Fibroblast of lung (primary cell): ENCODE measurements around the gene PRKCQ. TPM values are rescaled to one million over a fixed set of nuclear protein-coding genes. Genes with fewer than 3 reads are reported as not detected.

Source experiments
- DNase-seq, 2 donors: peaks; one replicate each; pipeline versions ENCODE4 v3.0.0 to v3.0.0-alpha.2; 2010; ENCODE audit warnings: low read depth in 2 of 2
- H2AFZ ChIP-seq: 2 replicates; pipeline ENCODE4 v1.5.1; 2012; ENCODE audit warnings: low read length, control low read depth, inconsistent platforms
- H3K27ac ChIP-seq: 2 replicates; pipeline ENCODE4 v1.5.1; 2011; ENCODE audit warnings: low read length, control low read depth; ENCODE audit not compliant: insufficient read depth
- H3K27me3 ChIP-seq: 2 replicates; pipeline ENCODE4 v1.5.1; 2011; ENCODE audit warnings: mild to moderate bottlenecking, low read length; ENCODE audit not compliant: control insufficient read depth, insufficient read depth
- H3K36me3 ChIP-seq: 2 replicates; pipeline ENCODE4 v1.5.1; 2011; ENCODE audit warnings: low read length; ENCODE audit not compliant: control insufficient read depth, insufficient read depth
- H3K4me1 ChIP-seq: 2 replicates; pipeline ENCODE4 v1.5.1; 2011; ENCODE audit warnings: low read length; ENCODE audit not compliant: control insufficient read depth, insufficient read depth; ENCODE audit errors: extremely low read depth
- H3K4me2 ChIP-seq: 2 replicates; pipeline ENCODE4 v1.5.1; 2011; ENCODE audit warnings: low read length, control low read depth; ENCODE audit not compliant: insufficient read depth; ENCODE audit errors: extremely low read depth
- H3K4me3 ChIP-seq, 4 experiments: fragments of 200-600 bp in 1 of 4; sonication (generic) in 1 of 4; replicated peaks in 1 of 4; 2 replicates each; pipeline ENCODE4 v1.5.1; 2011 to 2016; ENCODE audit warnings: low read length in 4 of 4, low read depth in 3 of 4, mild to moderate bottlenecking in 3 of 4, control low read depth in 2 of 4, inconsistent platforms in 1 of 4, mixed read lengths in 1 of 4; ENCODE audit not compliant: insufficient read depth in 1 of 4; ENCODE audit errors: control extremely low read depth in 1 of 4
- H3K79me2 ChIP-seq: 2 replicates; pipeline ENCODE4 v1.5.1; 2012; ENCODE audit warnings: mild to moderate bottlenecking, low read length, inconsistent platforms; ENCODE audit not compliant: control insufficient read depth, insufficient read depth
- H3K9ac ChIP-seq: 2 replicates; pipeline ENCODE4 v1.5.1; 2011; ENCODE audit warnings: mild to moderate bottlenecking, low read length, control low read depth; ENCODE audit not compliant: insufficient read depth
- H3K9me3 ChIP-seq: 2 replicates; pipeline ENCODE4 v1.5.1; 2012; ENCODE audit warnings: low read depth, low read length; ENCODE audit not compliant: control insufficient read depth, insufficient read depth
- H4K20me1 ChIP-seq: 2 replicates; pipeline ENCODE4 v1.5.1; 2011; ENCODE audit warnings: low read length; ENCODE audit not compliant: control insufficient read depth, insufficient read depth; ENCODE audit errors: extremely low read depth
- CTCF ChIP-seq, 2 donors: IDR thresholded peaks in 1 of 2; conservative IDR thresholded peaks in 1 of 2; 1 replicate in 1 of 2; 2 replicates in 1 of 2; pipeline ENCODE4 v1.5.1; 2011 to 2012; ENCODE audit warnings: low read length in 2 of 2, control low read depth in 1 of 2, inconsistent platforms in 1 of 2, low read depth in 1 of 2, mild to moderate bottlenecking in 1 of 2
- EZH2 ChIP-seq: IDR thresholded peaks from 2 replicates; pipeline ENCODE4 v1.5.1; 2012; ENCODE audit warnings: low read length, control low read depth, mild to moderate bottlenecking; ENCODE audit errors: missing control alignments
- polyA plus RNA-seq, 2 donors: library from polyadenylated mRNA; depleted of rRNA in 1 of 2; stranded (reverse) in 1 of 2; unstranded in 1 of 2; fragments of >200 nt; gene quantifications; 2 replicates each; pipeline ENCODE4 v1.2.1, GENCODE V29; 2011 to 2012; ENCODE audit warnings: missing spikeins in 1 of 2
- total RNA-seq: library from RNA; depleted of rRNA; stranded (reverse); fragments of >200 nt; gene quantifications from 2 replicates; pipeline ENCODE4 v1.2.1, GENCODE V29; 2014

The PRKCQ gene
- total and polyA plus RNA-seq, 2 donors (not counting 1 experiment from before 2014, with no cell fraction given): under 0.01 to 0.01 TPM

DNA sequence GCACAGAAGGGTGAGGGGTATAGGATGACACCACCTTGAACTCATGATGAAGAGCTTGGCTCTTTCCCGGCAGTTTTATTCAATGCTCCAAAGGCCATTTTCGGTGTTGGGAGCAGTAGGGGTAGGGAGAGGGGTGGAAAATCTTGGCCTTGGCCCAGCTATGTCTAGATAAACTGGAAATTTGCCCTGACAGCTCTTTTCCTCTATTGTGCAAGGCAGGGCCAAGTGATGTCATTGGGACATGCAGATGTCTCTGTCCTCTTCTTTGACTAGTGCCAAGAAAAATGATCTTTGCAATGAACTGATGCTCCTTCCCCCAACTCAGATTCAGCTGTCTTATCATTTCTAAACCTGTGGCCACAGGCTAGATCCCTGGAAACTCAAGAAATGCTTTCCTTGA, 27.7 kb upstream of the PRKCQ start:
- no peaks in the 10 kb centered on the region for H3K27me3 ChIP-seq
- no peaks in the 10 kb centered on the region for H3K4me1 ChIP-seq
- no peak overlapping the region for H3K4me2 ChIP-seq
- H3K27ac ChIP-seq: no peak overlapping the region
- no peak for DNase-seq
- H3K9me3 ChIP-seq: no peaks in the 10 kb centered on the region
- no peaks in the 10 kb centered on the region for H3K79me2 ChIP-seq
- H4K20me1 ChIP-seq: no peaks in the 10 kb centered on the region
- H3K36me3 ChIP-seq: no peaks in the 10 kb centered on the region
- TF ChIP-seq EZH2 (no peak), CTCF (conservative IDR thresholded peaks at IDR 0.05 in 1 of 2, IDR thresholded peaks at IDR 0.05 in 1 of 2; ENCODE audit: low read depth in 1 of 2, low read length in 2 of 2) (no peak)
- no peak overlapping the region for H3K4me3 ChIP-seq
- no peak overlapping the region for H3K9ac ChIP-seq
- H2AFZ ChIP-seq: no peak overlapping the region

GRCh38 chr10:6607182-6607581, 27.1 kb upstream of the PRKCQ start:
- no peaks in the 10 kb centered on the region for H3K36me3 ChIP-seq
- H3K4me2 ChIP-seq: no peak overlapping the region
- no peak for TF ChIP-seq EZH2
- no peak for TF ChIP-seq CTCF (conservative IDR thresholded peaks at IDR 0.05 in 1 of 2, IDR thresholded peaks at IDR 0.05 in 1 of 2; ENCODE audit: low read depth in 1 of 2, low read length in 2 of 2)

GRCh38 chr10:6603142-6604125, 23.4 kb upstream of the PRKCQ start:
- Histone ChIP-seq H3K4me1 (no peaks in the 10 kb centered on the region), H3K27ac (no peak overlapping the region), H3K4me2 (no peak overlapping the region), H3K9ac (no peak overlapping the region), H3K27me3 (no peaks in the 10 kb centered on the region), H3K9me3 (no peaks in the 10 kb centered on the region), H2AFZ (no peak overlapping the region), H3K36me3 (no peaks in the 10 kb centered on the region), H3K79me2 (no peaks in the 10 kb centered on the region), H4K20me1 (no peaks in the 10 kb centered on the region), H3K4me3 (no peak overlapping the region)
- no peak for TF ChIP-seq EZH2
- no peak for TF ChIP-seq CTCF (conservative IDR thresholded peaks at IDR 0.05 in 1 of 2, IDR thresholded peaks at IDR 0.05 in 1 of 2; ENCODE audit: low read depth in 1 of 2, low read length in 2 of 2)
- DNase-seq: no peak

More at GRCh38 chr10:6607182-6607581, 27.1 kb upstream of the PRKCQ start:
- Histone ChIP-seq H3K27ac (no peak overlapping the region), H3K4me3 (no peak overlapping the region), H3K9ac (no peak overlapping the region), H3K27me3 (no peaks in the 10 kb centered on the region), H3K9me3 (no peaks in the 10 kb centered on the region), H3K79me2 (no peaks in the 10 kb centered on the region), H3K4me1 (no peaks in the 10 kb centered on the region), H4K20me1 (no peaks in the 10 kb centered on the region), H2AFZ (no peak overlapping the region)
- DNase-seq: no peak
